ACC112 (cell line): ENCODE measurements around the gene AKR1D1.

ENCODE experiments used
- H2AFZ ChIP-seq: fragments of 200-600 bp; sonication (generic); one replicate; pipeline ENCODE4 v1.6.0; 2017; ENCODE audit warnings: antibody characterized with exemption, low read length; ENCODE audit not compliant: unreplicated experiment
- H3K27ac ChIP-seq: fragments of 200-600 bp; sonication (generic); 2 replicates; pipeline ENCODE4 v1.5.1; 2014; ENCODE audit warnings: low read depth, mild to moderate bottlenecking, antibody characterized with exemption, low read length, moderate library complexity
- H3K27me3 ChIP-seq: fragments of 200-600 bp; sonication (generic); 2 replicates; pipeline ENCODE4 v1.6.1; 2014; ENCODE audit warnings: mild to moderate bottlenecking, antibody characterized with exemption, low read length, moderate library complexity, mixed read lengths; ENCODE audit not compliant: insufficient read depth
- H3K36me3 ChIP-seq: fragments of 200-600 bp; sonication (generic); 2 replicates; pipeline ENCODE4 v1.6.1; 2016; ENCODE audit warnings: mild to moderate bottlenecking, antibody characterized with exemption, low read length, moderate library complexity, mixed read lengths; ENCODE audit not compliant: insufficient read depth
- H3K4me1 ChIP-seq: fragments of 200-600 bp; sonication (generic); one replicate; pipeline ENCODE4 v1.6.1; 2016; ENCODE audit warnings: low read length, mixed read lengths; ENCODE audit not compliant: insufficient read depth, unreplicated experiment, control insufficient read depth
- H3K4me3 ChIP-seq: fragments of 200-600 bp; sonication (generic); 2 replicates; pipeline ENCODE4 v1.5.1; 2014; ENCODE audit warnings: mild to moderate bottlenecking, low read depth, low read length
- H3K79me2 ChIP-seq: fragments of 200-600 bp; sonication (generic); one replicate; pipeline ENCODE4 v1.6.0; 2016; ENCODE audit warnings: low read length; ENCODE audit not compliant: control insufficient read depth, unreplicated experiment, insufficient read depth

Gene AKR1D1

GRCh38 chr7:138164804-138165203, 88.5 kb downstream of the AKR1D1 start:
- no peaks in the 10 kb centered on the region for H3K4me1 ChIP-seq
- H3K27ac ChIP-seq, result no peak overlapping the region

GRCh38 chr7:138166681-138167080, 90.4 kb downstream of the AKR1D1 start:
- Histone ChIP-seq H3K4me3 (no peak overlapping the region), H3K36me3 (no peaks in the 10 kb centered on the region), H3K79me2 (no peaks in the 10 kb centered on the region), H3K4me1 (no peaks in the 10 kb centered on the region), H2AFZ (no peak overlapping the region), H3K27me3 (peaks cover 32% of the 10 kb centered on the region; the same call in 1 of the 2 replicates), H3K27ac (no peak overlapping the region)

More at GRCh38 chr7:138164804-138165203, 88.5 kb downstream of the AKR1D1 start:
- Histone ChIP-seq H3K4me3 (no peak overlapping the region), H2AFZ (no peak overlapping the region), H3K79me2 (no peaks in the 10 kb centered on the region), H3K27me3 (peaks cover 21% of the 10 kb centered on the region; the same call in 1 of the 2 replicates), H3K36me3 (no peaks in the 10 kb centered on the region)

GRCh38 chr7:138167222-138167621, 91.0 kb downstream of the AKR1D1 start:
- H2AFZ ChIP-seq, result no peak overlapping the region
- no peak overlapping the region for H3K27ac ChIP-seq
- H3K36me3 ChIP-seq, result no peaks in the 10 kb centered on the region
- H3K79me2 ChIP-seq, result no peaks in the 10 kb centered on the region
- H3K4me3 ChIP-seq, result no peak overlapping the region
- H3K4me1 ChIP-seq, result no peaks in the 10 kb centered on the region
- peaks cover 32% of the 10 kb centered on the region; the same call in 1 of the 2 replicates for H3K27me3 ChIP-seq

GRCh38 chr7:138167869-138168296, 91.6 kb downstream of the AKR1D1 start:
- no peak overlapping the region for H3K4me3 ChIP-seq
- peaks cover 32% of the 10 kb centered on the region; the same call in 1 of the 2 replicates for H3K27me3 ChIP-seq
- H2AFZ ChIP-seq, result no peak overlapping the region
- no peak overlapping the region for H3K27ac ChIP-seq
- no peaks in the 10 kb centered on the region for H3K79me2 ChIP-seq
- H3K4me1 ChIP-seq, result no peaks in the 10 kb centered on the region
- no peaks in the 10 kb centered on the region for H3K36me3 ChIP-seq
